CD14-positive monocyte (primary cell): ENCODE data around the gene FBXW7. TPM values are rescaled to one million over a fixed set of nuclear protein-coding genes. Genes with fewer than 3 reads are reported as not detected.

ENCODE experiments used
- DNase-seq, 3 donors: peaks; one replicate each; pipeline ENCODE4 v3.0.0-alpha.2; 2011 to 2022
- H2AFZ ChIP-seq: 2 replicates; pipeline ENCODE4 v1.6.0; 2012; ENCODE audit warnings: mild to moderate bottlenecking, low read depth, low read length, inconsistent platforms; ENCODE audit not compliant: insufficient read depth, poor library complexity, severe bottlenecking
- H3K27ac ChIP-seq, 2 donors: 1 replicate in 1 of 2; 2 replicates in 1 of 2; pipeline ENCODE4 v1.5.1; 2012 to 2013; ENCODE audit warnings: low read length in 2 of 2, control low read depth in 1 of 2, inconsistent platforms in 1 of 2, low read depth in 1 of 2, mild to moderate bottlenecking in 1 of 2
- H3K27me3 ChIP-seq, 2 donors: one replicate each; pipeline versions ENCODE4 v1.6.0 to v1.6.1; 2011 to 2013; ENCODE audit warnings: low read length in 2 of 2; ENCODE audit not compliant: control insufficient read depth in 2 of 2, insufficient read depth in 2 of 2
- H3K36me3 ChIP-seq, 2 donors: replicated peaks in 1 of 2; 1 replicate in 1 of 2; 2 replicates in 1 of 2; pipeline versions ENCODE4 v1.5.1 to v1.6.1; 2012 to 2013; ENCODE audit warnings: low read length in 2 of 2, control low read depth in 1 of 2, inconsistent platforms in 1 of 2, mild to moderate bottlenecking in 1 of 2; ENCODE audit not compliant: insufficient read depth in 2 of 2, control insufficient read depth in 1 of 2
- H3K4me1 ChIP-seq, 2 donors: 1 replicate in 1 of 2; 2 replicates in 1 of 2; pipeline versions ENCODE4 v1.5.1 to v1.6.1; 2012 to 2013; ENCODE audit warnings: low read length in 2 of 2, control low read depth in 1 of 2, inconsistent platforms in 1 of 2, mild to moderate bottlenecking in 1 of 2, moderate library complexity in 1 of 2; ENCODE audit not compliant: insufficient read depth in 2 of 2, control insufficient read depth in 1 of 2
- H3K4me2 ChIP-seq: replicated peaks from 2 replicates; pipeline ENCODE3; 2012; ENCODE audit warnings: low read length, moderate library complexity, mild to moderate bottlenecking; ENCODE audit not compliant: poor library complexity, severe bottlenecking; ENCODE audit errors: extremely low read depth
- H3K4me3 ChIP-seq, 3 experiments: fragments of 200-600 bp in 1 of 3; sonication (generic) in 1 of 3; replicated peaks in 1 of 3; 1 replicate in 2 of 3; 2 replicates in 1 of 3; pipeline ENCODE4 v1.5.1; 2011 to 2013; ENCODE audit warnings: low read length in 3 of 3, mild to moderate bottlenecking in 3 of 3, control low read depth in 2 of 3, low read depth in 2 of 3, inconsistent platforms in 1 of 3, moderate library complexity in 1 of 3
- H3K79me2 ChIP-seq: 2 replicates; pipeline ENCODE4 v1.6.0; 2012; ENCODE audit warnings: mild to moderate bottlenecking, control low read depth, inconsistent platforms, low read length, moderate library complexity; ENCODE audit not compliant: insufficient read depth
- H3K9ac ChIP-seq: 2 replicates; pipeline ENCODE4 v1.6.0; 2017; ENCODE audit warnings: low read length, mild to moderate bottlenecking; ENCODE audit not compliant: insufficient read depth, poor library complexity, severe bottlenecking
- H3K9me3 ChIP-seq, 2 donors: replicated peaks in 1 of 2; 1 replicate in 1 of 2; 2 replicates in 1 of 2; pipeline versions ENCODE4 v1.5.1 to v1.6.1; 2012 to 2013; ENCODE audit warnings: low read length in 2 of 2, control low read depth in 1 of 2; ENCODE audit not compliant: control insufficient read depth in 1 of 2, insufficient read depth in 1 of 2
- H4K20me1 ChIP-seq: 2 replicates; pipeline ENCODE4 v1.6.0; 2012; ENCODE audit warnings: mild to moderate bottlenecking, low read length, control low read depth, moderate library complexity; ENCODE audit not compliant: insufficient read depth
- H3K27ac Mint-ChIP-seq, 7 donors: one replicate each; pipeline ENCODE4 v1.8.0; 2020; ENCODE audit warnings: mild to moderate bottlenecking in 7 of 7, mixed read lengths in 7 of 7, moderate library complexity in 6 of 7, inconsistent platforms in 2 of 7
- H3K27me3 Mint-ChIP-seq, 3 donors: one replicate each; pipeline ENCODE4 v1.8.0; 2021 to 2022; ENCODE audit warnings: low read depth in 3 of 3, mild to moderate bottlenecking in 3 of 3, mixed read lengths in 3 of 3, moderate library complexity in 3 of 3, inconsistent platforms in 1 of 3
- H3K36me3 Mint-ChIP-seq, 2 donors: one replicate each; pipeline ENCODE4 v1.8.0; 2020; ENCODE audit warnings: mixed read lengths in 2 of 2, inconsistent platforms in 1 of 2, mild to moderate bottlenecking in 1 of 2
- H3K4me1 Mint-ChIP-seq: one replicate; pipeline ENCODE4 v1.8.0; 2020; ENCODE audit warnings: mild to moderate bottlenecking, mixed read lengths
- H3K4me3 Mint-ChIP-seq, 2 donors: one replicate each; pipeline ENCODE4 v1.8.0; 2020; ENCODE audit warnings: mild to moderate bottlenecking in 2 of 2, mixed read lengths in 2 of 2, moderate library complexity in 1 of 2
- H3K9me3 Mint-ChIP-seq, 7 donors: one replicate each; pipeline ENCODE4 v1.8.0; 2020 to 2022; ENCODE audit warnings: mixed read lengths in 7 of 7, mild to moderate bottlenecking in 6 of 7, moderate library complexity in 6 of 7, inconsistent platforms in 2 of 7
- CTCF ChIP-seq: fragments of 200-600 bp; IDR thresholded peaks from one replicate; pipeline ENCODE4 v1.8.0; 2022; ENCODE audit warnings: antibody characterized with exemption, mild to moderate bottlenecking
- WGBS: methylation state at CpG from one replicate; pipeline ENCODE4 v1.1.5; 2013; ENCODE audit warnings: missing lambda C conversion rate; ENCODE audit not compliant: insufficient coverage; 5-methylcytosine and 5-hydroxymethylcytosine counted together
- intact Hi-C, 2 donors: fragments of 100-400 bp; cut with micrococcal nuclease; formaldehyde crosslinking; loops; one replicate each; pipeline versions ENCODE4 v1.15.0 to v1.15.1; 2023
- polyA plus RNA-seq, 3 donors: library from polyadenylated mRNA; depleted of rRNA in 1 of 3; unstranded in 2 of 3; stranded (reverse) in 1 of 3; fragments of 300-500 nt in 2 of 3; fragments of >200 nt in 1 of 3; fragmentation: Illumina TruSeq in 2 of 3; gene quantifications; 1 replicate in 2 of 3; 2 replicates in 1 of 3; pipeline ENCODE4 v1.2.3, GENCODE V29; 2012 to 2021

Gene FBXW7
- polyA plus RNA-seq, 3 donors, result 25.1 to 44.9 (median 35.6) TPM

DNA sequence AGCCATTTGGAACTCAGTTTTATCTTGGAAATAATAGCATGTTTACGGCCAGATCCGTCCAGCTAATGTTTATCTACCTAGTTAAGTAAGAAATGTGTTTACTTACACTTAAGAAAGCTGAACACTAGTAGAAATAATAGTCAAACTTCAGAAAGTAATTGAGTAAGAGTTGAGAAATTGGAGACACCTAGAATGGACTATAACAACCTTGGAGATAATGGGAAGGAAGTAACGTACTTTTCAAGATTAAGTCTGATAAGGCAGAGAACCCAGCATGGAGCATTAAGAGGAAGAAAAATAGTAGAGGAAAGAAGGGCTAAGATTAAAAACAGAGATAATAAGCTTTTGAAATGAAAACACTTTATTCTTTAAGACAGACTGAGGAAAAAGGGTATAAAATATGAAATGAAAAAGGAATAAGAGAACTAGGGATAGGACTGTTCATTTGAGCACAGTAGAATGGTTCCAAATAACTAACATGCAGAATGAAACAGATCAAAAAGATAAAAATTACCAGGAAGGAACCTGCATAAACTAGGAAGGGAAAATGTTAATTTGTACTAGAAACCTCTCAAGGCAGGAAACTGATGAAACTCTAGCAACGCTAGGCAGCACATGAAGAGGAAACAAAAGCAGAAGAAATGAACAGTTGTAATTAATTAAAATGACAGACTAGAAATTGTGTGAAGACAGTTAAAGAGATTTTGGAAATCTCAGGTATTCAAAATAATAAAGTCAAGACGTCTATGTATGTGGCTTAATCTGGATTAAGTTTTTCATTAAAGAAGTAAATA is 71.7 kb downstream of the FBXW7 start:
- Histone ChIP-seq H3K9me3 (no peaks in the 10 kb centered on the region), H4K20me1 (peaks cover 8% of the 10 kb centered on the region), H3K9ac (no peak overlapping the region), H3K4me3 (peak overlapping the region in 1 of 3 experiments; percentile 39), H3K27ac (peak overlapping the region in 1 of 2 donors; percentile 62), H3K79me2 (peaks cover 95% of the 10 kb centered on the region), H3K36me3 (no peaks in the 10 kb centered on the region), H3K4me1 (peaks cover 73 to 97% of the 10 kb centered on the region in 2 donors), H3K27me3 (no peaks in the 10 kb centered on the region), H2AFZ (no peak overlapping the region), H3K4me2 (peak overlapping the region; percentile 56)
- no peak for TF ChIP-seq CTCF
- H3K4me1 Mint-ChIP-seq, result peaks cover 75% of the 10 kb centered on the region
- H3K4me3 Mint-ChIP-seq, result peak overlapping the region in 1 of 2 donors; percentile 74
- peak overlapping the region; percentile 50 to 86 (median 68) for H3K27ac Mint-ChIP-seq
- DNase-seq, result peak in 2 of 3 donors; percentile 9 to 22
- peaks cover 0 to 2% (median 0%) of the 10 kb centered on the region in 7 donors for H3K9me3 Mint-ChIP-seq
- H3K27me3 Mint-ChIP-seq, result no peaks in the 10 kb centered on the region
- H3K36me3 Mint-ChIP-seq, result no peaks in the 10 kb centered on the region
- WGBS, result 0% methylated on average over 1 of the region's 5 CpGs
- intact Hi-C loops, result loop anchor here (10.0 kb wide), 1 partner anchor 71 kb away; the partner anchor contains the start of gene FBXW7 (in 2 of the 2)

GRCh38 chr4:152463562-152463961 is 72.3 kb downstream of the FBXW7 start:
- no peaks in the 10 kb centered on the region for H3K27me3 Mint-ChIP-seq
- intact Hi-C loops, result loop anchor here (10.0 kb wide), 1 partner anchor 71 kb away; the partner anchor contains the start of gene FBXW7 (in 2 of the 2)
- WGBS, result no CpG with 5 or more reads among the region's 2 CpGs

More at GRCh38 chr4:152463562-152463961, 72.3 kb downstream of the FBXW7 start:
- no peak overlapping the region for H2AFZ ChIP-seq
- peak overlapping the region in 5 of 7 donors; percentile 39 to 86 (median 68) for H3K27ac Mint-ChIP-seq
- peaks cover 79 to 98% of the 10 kb centered on the region in 2 donors for H3K4me1 ChIP-seq
- H3K4me2 ChIP-seq, result peak overlapping the region; percentile 56
- peaks cover 80% of the 10 kb centered on the region for H3K4me1 Mint-ChIP-seq
- H3K79me2 ChIP-seq, result peaks cover 94% of the 10 kb centered on the region
- no peaks in the 10 kb centered on the region for H3K27me3 ChIP-seq
- H3K9ac ChIP-seq, result no peak overlapping the region
- H3K36me3 ChIP-seq, result no peaks in the 10 kb centered on the region
- H4K20me1 ChIP-seq, result peaks cover 8% of the 10 kb centered on the region
- TF ChIP-seq CTCF, result no peak
- H3K9me3 Mint-ChIP-seq, result peaks cover 0 to 2% (median 0%) of the 10 kb centered on the region in 7 donors
- H3K36me3 Mint-ChIP-seq, result no peaks in the 10 kb centered on the region
- peak overlapping the region in 1 of 2 donors; percentile 17 for H3K4me3 Mint-ChIP-seq
- peak overlapping the region in 1 of 2 donors; percentile 62 for H3K27ac ChIP-seq
- no peak for DNase-seq
- no peaks in the 10 kb centered on the region for H3K9me3 ChIP-seq
- H3K4me3 ChIP-seq, result peak overlapping the region in 1 of 3 experiments; percentile 39
